ENCODE results near the gene PRUNE2.
"Not testable (repeated sequence)": the region's sequence is repeated elsewhere in the genome, so short reads cannot be mapped to it uniquely, and the experiment has no call there.

Gene PRUNE2

DNA sequence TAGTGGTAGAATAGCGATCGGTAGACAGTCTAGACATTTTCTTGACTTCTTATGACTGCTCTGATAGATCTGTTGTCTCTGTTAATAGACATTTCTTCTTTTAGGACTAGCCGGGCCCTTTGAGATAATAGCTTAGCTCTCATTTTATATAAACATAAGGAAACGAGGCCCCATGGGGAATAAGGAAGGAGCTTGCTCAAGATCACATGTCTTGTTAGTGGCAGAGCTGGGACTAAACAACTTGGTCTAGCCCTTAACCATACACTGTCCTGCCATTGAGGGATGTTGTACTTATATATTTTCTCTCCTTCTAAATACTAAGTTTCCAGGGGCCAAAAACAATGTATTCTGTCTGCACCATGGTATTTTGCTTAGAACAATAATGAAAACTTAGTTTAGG is 306.9 kb downstream of the PRUNE2 start:
- no peak for DNase-seq (ENCODE audit: low read depth)

DNA sequence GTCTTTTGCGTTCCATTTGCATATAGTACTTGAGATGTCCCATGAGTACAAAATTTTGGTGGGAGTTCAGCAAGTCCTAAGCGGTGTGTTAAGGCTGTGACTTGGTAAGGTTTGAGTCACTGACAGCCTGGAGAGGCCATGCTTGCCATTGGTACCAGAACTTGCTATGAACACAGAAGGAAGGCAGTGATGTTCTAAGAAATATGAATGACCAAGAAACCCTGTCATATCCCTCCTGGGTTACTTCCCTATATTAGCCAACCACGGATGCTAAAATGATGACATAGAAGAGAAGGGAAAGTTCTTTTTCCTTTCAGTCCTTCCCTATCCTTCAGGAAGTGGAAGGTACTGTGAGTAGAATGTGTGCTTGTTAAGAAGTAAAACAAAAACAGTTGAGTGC is 310.3 kb downstream of the PRUNE2 start:
- DNase-seq (ENCODE audit: low read depth), result no peak

GRCh38 chr9:76594764-76595424 is 311.0 kb downstream of the PRUNE2 start:
- DNase-seq (ENCODE audit: low read depth), result no peak

DNA sequence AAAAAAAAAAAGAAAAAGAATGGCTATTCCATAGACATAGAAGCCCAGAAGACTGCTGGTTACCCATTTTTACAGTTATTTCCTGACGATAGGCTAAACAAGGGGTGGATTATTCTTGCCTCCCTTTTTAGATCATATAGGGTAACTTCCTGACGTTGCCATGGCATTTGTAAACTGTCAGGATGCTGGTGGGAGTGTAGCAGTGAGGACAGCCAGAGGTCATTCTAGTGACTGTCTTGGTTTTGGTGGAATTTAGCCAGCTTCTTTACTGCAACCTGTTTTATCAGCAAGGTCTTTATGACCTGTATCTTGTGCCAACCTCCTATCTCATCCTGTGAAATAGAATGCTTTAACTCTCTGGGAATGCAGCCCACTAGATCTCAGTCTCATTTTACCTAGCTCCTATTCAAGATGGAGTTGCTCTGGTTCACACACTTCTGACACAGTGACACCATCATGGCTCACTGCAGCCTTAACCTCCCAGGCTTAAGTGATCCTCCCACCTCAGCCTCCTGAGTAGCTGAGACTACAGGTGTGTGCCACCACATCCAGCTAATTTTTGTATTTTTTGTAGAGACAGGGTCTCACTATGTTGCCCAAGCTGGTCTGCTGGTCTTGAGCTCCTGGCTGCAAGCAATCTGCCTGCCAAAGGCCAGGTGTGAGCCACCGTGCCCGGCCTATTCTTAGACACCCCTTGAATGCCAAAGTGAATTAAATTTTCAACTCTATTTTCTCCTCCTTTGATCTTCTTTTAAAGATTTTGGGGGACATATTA is 311.8 kb downstream of the PRUNE2 start:
- not testable (repeated sequence) for DNase-seq (ENCODE audit: low read depth)

DNA sequence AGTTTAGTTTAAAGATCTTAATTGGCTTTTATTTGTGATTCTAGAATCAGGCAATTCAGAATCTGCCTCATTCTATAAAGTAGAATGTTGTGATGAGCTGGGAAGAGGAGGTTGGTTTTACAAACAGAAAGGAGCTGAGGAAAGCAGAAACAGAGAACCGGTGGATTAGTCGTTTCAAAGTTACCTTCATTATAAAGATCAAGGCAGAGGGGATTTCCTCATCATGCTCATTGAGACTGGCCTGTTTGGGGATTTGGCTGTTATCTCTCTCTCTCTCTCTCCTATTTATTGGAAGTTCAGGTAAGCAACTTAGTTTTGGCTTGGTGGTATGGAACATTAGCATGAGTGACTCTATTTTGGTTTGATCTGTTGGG is 313.0 kb downstream of the PRUNE2 start:
- no peak for DNase-seq (ENCODE audit: low read depth)

GRCh38 chr9:76592091-76592973 is 313.6 kb downstream of the PRUNE2 start:
- peak; percentile 69 for DNase-seq (ENCODE audit: low read depth)

GRCh38 chr9:76591256-76591950 is 314.5 kb downstream of the PRUNE2 start:
- peak; percentile 51 for DNase-seq (ENCODE audit: low read depth)

GRCh38 chr9:76588316-76588715 is 317.6 kb downstream of the PRUNE2 start:
- no peak for DNase-seq (ENCODE audit: low read depth)

- DNase-seq (ENCODE audit: low read depth), result no peak
These were observed 319.3 kb downstream of the PRUNE2 start for GRCh38 chr9:76586390-76587314.

GRCh38 chr9:76585487-76586389 is 320.2 kb downstream of the PRUNE2 start:
- no peak for DNase-seq (ENCODE audit: low read depth)

- DNase-seq (ENCODE audit: low read depth), result no peak
These were observed 322.7 kb downstream of the PRUNE2 start for GRCh38 chr9:76583256-76583655.

DNA sequence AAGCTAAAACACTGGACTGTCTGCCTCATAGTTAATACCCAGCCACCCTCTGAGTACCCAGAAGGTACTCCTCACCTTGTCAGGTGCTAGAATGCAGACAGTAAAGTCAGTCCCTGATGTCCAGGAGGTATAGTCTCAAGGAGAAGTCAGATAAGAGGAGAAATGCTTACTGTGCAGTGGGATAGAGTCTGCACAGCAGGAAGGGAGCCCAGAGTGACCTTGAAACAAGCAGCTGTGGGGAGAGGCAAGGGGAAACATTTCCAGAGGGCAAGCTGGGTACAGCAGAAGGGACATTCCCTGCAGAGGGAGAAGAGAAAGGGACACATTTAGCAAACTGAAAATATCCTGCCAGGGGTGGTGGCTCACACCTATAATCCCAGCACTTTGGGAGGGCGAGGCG is 324.2 kb downstream of the PRUNE2 start:
- no peak for DNase-seq (ENCODE audit: low read depth)

- peak; percentile 56 for DNase-seq (ENCODE audit: low read depth)
These were observed 325.1 kb downstream of the PRUNE2 start for GRCh38 chr9:76580820-76581219.

GRCh38 chr9:76580188-76580587 is 325.7 kb downstream of the PRUNE2 start:
- no peak for DNase-seq (ENCODE audit: low read depth)

- peak; percentile 78 for DNase-seq (ENCODE audit: low read depth)
These were observed 329.6 kb downstream of the PRUNE2 start for GRCh38 chr9:76576344-76576743.

- no peak for DNase-seq (ENCODE audit: low read depth)
These were observed 330.2 kb downstream of the PRUNE2 start for GRCh38 chr9:76575761-76576160.

DNA sequence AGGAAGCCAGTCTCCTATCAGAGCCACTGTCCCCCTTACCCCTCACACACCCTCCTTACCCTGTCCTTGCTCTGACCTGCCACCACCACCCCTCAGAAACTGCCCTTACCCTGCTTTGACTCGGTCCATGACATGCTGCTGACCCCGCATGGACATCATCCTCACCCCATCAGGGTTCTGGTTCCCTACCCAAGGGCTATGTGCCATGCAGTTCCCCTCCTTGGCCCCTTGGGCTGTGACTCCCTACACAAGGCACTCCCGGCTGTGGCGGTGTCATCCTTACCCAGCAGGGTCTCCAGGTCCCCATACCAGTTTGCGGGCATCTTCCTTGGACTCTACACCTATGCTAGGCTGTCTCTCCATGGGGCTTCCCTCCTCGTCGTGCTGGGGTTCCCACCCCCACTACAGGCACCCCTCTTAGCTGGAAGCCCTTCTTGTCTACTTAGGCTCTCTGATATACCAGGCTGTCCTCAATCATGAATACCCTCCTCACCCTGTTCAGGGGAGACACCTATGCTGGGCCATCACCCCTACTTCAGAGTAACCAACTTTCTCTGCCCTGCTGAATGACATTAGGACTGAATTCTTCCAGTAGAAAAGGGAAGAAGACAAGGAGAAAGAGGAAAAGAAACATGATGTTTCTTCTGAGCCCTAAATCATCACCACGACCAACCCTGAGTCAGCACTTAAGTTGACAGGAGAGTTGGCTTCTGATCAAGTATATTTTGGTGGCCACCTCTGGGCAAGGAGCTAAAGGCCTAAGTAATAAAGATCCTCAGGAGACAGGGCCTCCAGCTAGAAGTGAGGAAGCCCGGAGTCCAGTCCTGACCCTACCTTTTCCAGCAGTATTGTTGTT is 331.8 kb downstream of the PRUNE2 start:
- no peak for DNase-seq (ENCODE audit: low read depth)

DNA sequence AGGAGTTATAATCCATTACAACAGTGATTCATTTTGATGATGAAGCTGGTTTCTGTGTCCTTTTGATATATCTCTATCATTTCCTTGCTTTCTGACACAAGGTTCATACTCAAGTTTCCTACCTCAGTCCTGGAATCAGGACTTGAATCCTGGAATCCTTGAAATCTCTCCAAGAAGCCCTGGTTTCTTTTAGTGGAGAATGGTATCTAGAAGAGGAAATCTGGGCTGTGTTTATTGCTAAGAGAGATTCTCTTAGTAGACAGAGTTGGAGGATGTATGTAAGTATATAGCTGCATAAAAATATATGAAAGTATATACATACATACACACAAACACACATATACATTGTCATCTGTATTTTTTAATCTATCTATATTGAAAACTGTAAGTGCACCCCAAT is 332.5 kb downstream of the PRUNE2 start:
- no peak for DNase-seq (ENCODE audit: low read depth)

GRCh38 chr9:76572151-76572550 is 333.8 kb downstream of the PRUNE2 start:
- no peak for DNase-seq (ENCODE audit: low read depth)
